Hematopoietic multipotent progenitor cell treated with erythropoietin and hydrocortisone succinate and interleukin-3 and kit ligand, for 15 days (in vitro differentiated cells): Measurements from ENCODE around the gene DEFB127.
"Not testable (repeated sequence)": the region's sequence is repeated elsewhere in the genome, so short reads cannot be mapped to it uniquely, and the experiment has no call there.

Experiments used
- DNase-seq: peaks from one replicate; pipeline ENCODE4 v3.0.0-alpha.2; 2015; ENCODE audit warnings: low spot score

DEFB127 gene

GRCh38 chr20:157154-157553 is at the start of gene DEFB127:
DEFB127 (plus strand) TSS chr20:157454; CDS start chr20:157545, 91 bp downstream.
- no peak for DNase-seq

DNA sequence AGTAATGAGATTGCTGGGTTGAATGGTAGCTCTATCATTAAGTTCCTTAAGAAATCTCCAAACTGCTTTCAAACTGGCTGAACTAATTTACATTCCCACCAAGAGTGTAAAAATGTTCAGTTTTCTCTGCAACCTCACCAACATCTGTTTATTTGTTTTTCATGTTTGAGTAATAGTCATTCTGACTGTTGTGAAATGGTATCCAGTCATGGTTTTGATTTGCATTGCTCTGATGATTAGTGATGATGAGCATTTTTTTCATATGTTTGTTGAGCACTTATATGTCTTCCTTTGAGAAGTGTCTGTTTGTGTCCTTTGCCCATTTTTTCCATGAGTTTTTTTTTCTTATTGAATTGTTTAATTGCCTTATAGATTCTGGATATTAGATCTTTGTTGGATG is 44.9 kb upstream of the DEFB127 start:
- no peak for DNase-seq

DNA sequence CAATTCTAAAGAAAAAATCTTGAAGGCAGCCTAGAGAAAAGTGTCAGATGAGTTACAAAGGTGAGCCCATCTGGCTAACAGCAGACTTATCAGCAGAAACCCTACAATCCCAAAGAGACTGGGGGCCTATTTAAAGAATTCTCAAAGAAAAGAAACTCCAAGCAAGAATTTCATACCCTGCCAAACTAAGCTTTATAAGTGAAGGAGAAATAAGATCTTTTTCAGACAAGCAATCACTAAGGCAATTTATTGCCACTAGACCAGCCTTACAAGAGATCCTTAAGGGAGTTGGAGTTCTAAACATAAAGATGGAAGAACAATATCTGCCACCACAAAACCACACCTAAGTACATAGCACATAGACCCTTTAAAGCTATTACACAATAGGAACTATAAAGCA is 39.7 kb upstream of the DEFB127 start:
- no peak for DNase-seq

DNA sequence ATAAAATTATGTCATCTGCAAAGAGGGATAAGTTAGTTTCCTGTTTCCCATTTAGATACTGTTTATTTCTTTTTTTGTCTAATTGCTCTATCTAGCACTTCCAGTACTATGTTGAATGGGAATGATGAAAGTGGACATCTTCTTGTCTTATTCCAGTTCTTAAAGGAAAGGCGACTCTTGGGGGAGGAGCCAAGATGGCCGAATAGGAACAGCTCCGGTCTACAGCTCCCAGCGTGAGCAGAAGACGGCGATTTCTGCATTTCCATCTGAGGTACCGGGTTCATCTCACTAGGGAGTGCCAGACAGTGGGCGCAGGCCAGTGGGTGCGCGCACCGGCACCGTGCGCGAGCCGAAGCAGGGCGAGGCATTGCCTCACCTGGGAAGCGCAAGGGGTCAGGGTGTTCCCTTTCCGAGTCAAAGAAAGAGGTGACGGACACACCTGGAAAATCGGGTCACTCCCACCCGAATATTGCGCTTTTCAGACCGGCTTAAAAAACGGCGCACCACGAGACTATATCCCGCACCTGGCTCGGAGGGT is 27.4 kb upstream of the DEFB127 start:
- DNase-seq, result not testable (repeated sequence)

- DNase-seq, result peak; percentile 24
These were observed 19.4 kb upstream of the DEFB127 start for GRCh38 chr20:137668-138490.

GRCh38 chr20:142290-142689 is 15.0 kb upstream of the DEFB127 start, which contains the start of gene DEFB126:
DEFB126 (plus strand) TSS chr20:142590; CDS start chr20:142629, 39 bp downstream.
- no peak for DNase-seq

GRCh38 chr20:145877-146276 is 11.4 kb upstream of the DEFB127 start:
- DNase-seq, result no peak

DNA sequence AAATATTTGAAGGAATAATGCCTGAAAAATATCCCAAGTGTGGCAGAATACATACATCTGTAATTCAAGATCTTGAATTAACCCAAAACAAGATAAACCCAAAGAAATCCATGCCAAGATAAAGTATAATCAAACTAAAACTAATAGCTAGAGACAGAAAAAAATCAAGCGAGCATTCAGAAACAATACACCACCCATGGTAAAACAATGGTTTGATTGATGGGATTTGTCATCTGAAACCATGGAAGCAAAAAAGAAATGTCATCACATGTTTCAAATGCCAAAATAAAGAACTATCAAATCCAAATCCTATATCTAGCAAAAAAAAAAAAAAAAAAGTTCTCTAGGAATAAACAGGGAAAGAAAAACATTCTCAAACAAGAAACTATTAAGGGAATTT is 5.1 kb upstream of the DEFB127 start:
- no peak for DNase-seq

DNA sequence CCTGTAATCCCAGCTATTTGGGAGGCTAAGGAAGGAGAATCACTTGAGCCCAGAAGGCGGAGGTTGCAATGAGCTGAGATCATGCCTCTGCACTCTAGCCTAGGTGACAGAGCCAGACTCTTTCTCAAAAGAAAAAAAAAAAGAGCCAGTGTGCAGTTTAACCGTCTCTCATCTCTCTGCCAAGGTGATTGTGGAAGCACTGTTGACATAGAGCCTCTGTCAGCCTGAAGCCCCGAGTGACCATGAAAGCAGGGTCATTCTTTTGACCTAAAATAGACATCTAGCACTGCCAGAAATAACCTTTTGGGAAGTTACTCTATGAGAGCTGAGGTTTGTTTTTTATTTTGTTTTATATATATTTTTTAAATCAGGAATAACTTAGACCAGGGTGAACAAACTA is 7.4 kb downstream of the DEFB127 start:
- DNase-seq, result no peak

- no peak for DNase-seq
These were observed 11.6 kb downstream of the DEFB127 start for GRCh38 chr20:168876-169275.

DNA sequence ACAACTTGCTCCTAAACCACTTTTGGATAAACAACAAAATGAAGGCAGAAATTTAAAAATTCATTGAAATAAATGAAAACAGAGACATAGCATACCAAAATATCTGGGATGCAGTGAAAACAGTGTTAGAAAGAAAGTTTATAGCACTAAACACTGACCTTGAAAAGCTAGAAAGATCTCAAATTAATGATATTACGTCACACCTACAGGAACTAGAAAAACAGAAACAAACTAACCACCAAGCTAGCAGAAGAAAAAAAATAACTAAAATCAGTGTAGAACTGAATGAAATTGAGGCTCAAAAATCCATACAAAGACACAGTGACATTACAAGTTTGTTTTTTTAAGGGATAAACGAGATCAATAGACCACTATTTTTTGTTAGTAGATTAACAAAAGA is 27.0 kb downstream of the DEFB127 start:
- DNase-seq, result no peak

DNA sequence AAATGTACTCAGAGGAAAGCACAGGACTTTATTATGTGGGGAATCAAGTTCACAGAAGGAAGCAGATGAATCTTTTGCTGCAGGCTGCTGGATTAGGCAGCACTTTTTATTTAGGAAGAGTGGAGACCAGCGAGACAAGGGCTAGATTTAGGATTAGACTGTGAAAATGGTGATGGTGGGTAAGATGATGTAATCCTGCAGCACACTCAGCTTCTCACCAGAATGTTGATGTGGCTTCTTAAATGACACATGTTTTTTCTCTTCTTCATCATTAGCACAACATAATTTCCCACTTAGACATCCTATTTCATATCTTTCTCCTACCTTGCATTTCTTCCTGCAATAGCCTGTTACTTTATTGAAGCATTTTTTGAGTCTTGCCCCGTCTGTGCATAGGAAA is 30.5 kb downstream of the DEFB127 start:
- no peak for DNase-seq

DNA sequence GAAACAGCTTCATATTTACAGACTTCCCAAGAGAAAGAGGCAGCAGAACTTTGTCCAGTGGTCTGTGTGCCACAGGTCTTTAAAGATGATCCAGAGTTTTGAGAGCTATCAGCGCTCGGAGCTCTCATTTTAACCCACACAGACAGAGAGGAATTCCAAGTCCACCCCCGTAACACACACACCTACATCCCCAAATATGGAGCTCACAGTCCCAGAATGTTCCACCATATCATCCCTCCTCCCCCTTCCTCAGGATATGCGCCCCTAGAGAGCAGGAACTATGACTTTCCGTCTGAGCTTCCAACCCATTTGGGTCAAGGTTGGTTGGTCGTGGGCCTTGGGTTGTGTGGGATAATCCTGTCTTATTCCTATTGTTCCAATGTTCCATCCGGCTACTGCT is 32.4 kb downstream of the DEFB127 start, which contains the start of gene DEFB128:
Gene DEFB128 (minus strand): TSS at position 101 of the 400 bp plus-strand sequence. CDS start 88 bp downstream, at position 13.
- no peak for DNase-seq

GRCh38 chr20:198225-198624 is 41.0 kb downstream of the DEFB127 start:
- no peak for DNase-seq

- no peak for DNase-seq
These were observed 42.7 kb downstream of the DEFB127 start for GRCh38 chr20:199996-200395.

DNA sequence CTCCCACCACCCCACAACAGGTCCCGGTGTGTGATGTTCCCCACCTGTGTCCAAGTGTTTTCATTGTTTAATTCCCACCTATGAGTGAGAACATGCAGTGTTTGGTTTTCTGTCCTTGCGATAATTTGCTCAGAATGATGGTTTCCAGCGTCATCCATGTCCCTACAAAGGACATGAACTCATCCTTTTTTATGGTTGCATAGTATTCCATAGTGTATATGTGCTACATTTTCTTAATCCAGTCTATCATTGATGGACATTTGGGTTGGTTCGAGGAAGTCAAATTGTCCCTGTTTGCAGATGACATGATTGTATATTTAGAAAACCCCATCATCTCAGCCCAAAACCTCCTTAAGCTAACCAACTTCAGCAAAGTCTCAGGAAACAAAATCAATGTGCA is 46.4 kb downstream of the DEFB127 start:
- not testable (repeated sequence) for DNase-seq
